Activated B cell treated with CpG ODN at 0.5 μM for 24 hours (primary cell): Measurements from ENCODE around the gene PRM3. TPM values are rescaled to one million over a fixed set of nuclear protein-coding genes. Genes with fewer than 3 reads are reported as not detected.

Experiments
- ATAC-seq: fragments of 200-7000 bp; cut with Tn5 transposase; one replicate; pipeline ENCODE4 v1.10.0; 2021; ENCODE audit warnings: low read depth, mild to moderate bottlenecking, moderate library complexity
- CTCF ChIA-PET: fragments of 350-600 bp; sonication (Branson Sonifier 250); formaldehyde crosslinking; loops from one replicate; lab custom pipeline; 2021; ENCODE audit warnings: antibody characterized with exemption; lab: Charles Lee
- POLR2A ChIA-PET: fragments of 350-600 bp; sonication (Branson Sonifier 250); formaldehyde crosslinking; loops from one replicate; lab custom pipeline; 2021; ENCODE audit warnings: antibody characterized with exemption; lab: Charles Lee
- DNase-seq: peaks from one replicate; pipeline ENCODE4 v3.0.0; 2022
- H3K27ac Mint-ChIP-seq: one replicate; pipeline ENCODE4 v1.8.0; 2020; ENCODE audit warnings: mixed read lengths
- H3K27me3 Mint-ChIP-seq: one replicate; pipeline ENCODE4 v1.8.0; 2021; ENCODE audit warnings: mixed read lengths
- H3K36me3 Mint-ChIP-seq: one replicate; pipeline ENCODE4 v1.8.0; 2021; ENCODE audit warnings: low read depth, mixed read lengths
- H3K4me1 Mint-ChIP-seq: one replicate; pipeline ENCODE4 v1.8.0; 2021; ENCODE audit warnings: mixed read lengths
- H3K4me3 Mint-ChIP-seq: one replicate; pipeline ENCODE4 v1.8.0; 2020; ENCODE audit warnings: mild to moderate bottlenecking, mixed read lengths
- H3K9me3 Mint-ChIP-seq: one replicate; pipeline ENCODE4 v1.8.0; 2020; ENCODE audit warnings: mixed read lengths
- intact Hi-C: fragments of 100-400 bp; cut with micrococcal nuclease; formaldehyde crosslinking; loops from one replicate; pipeline ENCODE4 v1.15.1; 2024
- total RNA-seq: library from RNA; stranded (reverse); gene quantifications from 2 replicates; pipeline ENCODE4 v1.2.3, GENCODE V29; 2022
- TF ChIP-seq, protein P1 (sequence below): fragments of 200-600 bp; IDR thresholded peaks from one replicate; pipeline ENCODE4 v1.8.0; 2022; ENCODE audit warnings: antibody characterized with exemption, mild to moderate bottlenecking

PRM3 gene
- total RNA-seq, 1 donor from 2014 or later, result not detected

DNA sequence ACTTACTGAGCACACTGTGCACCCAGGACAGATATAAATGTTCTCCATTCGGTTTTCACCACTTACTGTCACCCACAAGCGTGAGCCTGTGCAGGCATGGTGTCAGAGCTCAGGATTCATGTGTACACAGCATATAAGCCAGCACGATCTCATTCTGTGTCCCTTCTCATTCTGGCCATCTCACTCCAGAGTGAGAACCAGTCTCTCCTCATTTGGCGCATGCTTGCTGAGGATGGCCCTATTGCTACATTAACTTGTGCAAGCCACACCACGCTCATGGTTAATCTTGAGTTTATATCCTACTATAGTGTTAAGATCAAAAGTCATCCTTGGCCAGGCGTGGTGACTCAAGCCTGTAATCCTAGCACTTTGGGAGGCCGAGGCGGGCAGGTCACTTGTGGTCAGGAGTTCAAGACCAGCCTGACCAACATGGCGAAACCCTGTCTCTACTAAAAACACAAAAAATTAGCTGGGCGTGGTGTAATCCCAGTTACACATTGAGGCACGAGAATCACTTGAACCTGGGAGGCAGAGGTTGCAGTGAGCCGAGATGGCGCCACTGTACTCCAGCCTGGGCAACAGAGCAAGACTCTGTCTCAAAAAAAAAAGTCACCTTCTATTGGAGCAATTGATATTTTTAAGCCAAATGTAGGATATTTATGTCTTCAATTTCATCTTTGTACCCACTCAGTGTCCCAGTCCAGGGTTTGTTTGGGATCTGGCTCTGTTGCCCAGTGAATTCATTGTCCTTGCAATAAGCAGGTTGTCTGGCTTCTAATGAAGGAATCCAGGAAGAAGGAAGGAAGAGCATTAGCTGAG lies 38.3 kb downstream of the PRM3 start:
- TF ChIP-seq, protein P1, sequence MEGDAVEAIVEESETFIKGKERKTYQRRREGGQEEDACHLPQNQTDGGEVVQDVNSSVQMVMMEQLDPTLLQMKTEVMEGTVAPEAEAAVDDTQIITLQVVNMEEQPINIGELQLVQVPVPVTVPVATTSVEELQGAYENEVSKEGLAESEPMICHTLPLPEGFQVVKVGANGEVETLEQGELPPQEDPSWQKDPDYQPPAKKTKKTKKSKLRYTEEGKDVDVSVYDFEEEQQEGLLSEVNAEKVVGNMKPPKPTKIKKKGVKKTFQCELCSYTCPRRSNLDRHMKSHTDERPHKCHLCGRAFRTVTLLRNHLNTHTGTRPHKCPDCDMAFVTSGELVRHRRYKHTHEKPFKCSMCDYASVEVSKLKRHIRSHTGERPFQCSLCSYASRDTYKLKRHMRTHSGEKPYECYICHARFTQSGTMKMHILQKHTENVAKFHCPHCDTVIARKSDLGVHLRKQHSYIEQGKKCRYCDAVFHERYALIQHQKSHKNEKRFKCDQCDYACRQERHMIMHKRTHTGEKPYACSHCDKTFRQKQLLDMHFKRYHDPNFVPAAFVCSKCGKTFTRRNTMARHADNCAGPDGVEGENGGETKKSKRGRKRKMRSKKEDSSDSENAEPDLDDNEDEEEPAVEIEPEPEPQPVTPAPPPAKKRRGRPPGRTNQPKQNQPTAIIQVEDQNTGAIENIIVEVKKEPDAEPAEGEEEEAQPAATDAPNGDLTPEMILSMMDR, result no peak
- Mint-ChIP-seq H3K4me1 (peaks cover 37% of the 10 kb centered on the region), H3K36me3 (no peaks in the 10 kb centered on the region), H3K9me3 (no peaks in the 10 kb centered on the region), H3K27me3 (no peaks in the 10 kb centered on the region), H3K27ac (no peak overlapping the region), H3K4me3 (no peak overlapping the region)
- no peak for DNase-seq
- ChIA-PET CTCF (no interaction called here), POLR2A (interaction anchor here (0.6 to 1.6 kb wide), 3 partner anchors 10 to 21 kb away, joined by 3 to 5 read pairs (median 4); partner anchors contain the start of gene SOCS1)
- ATAC-seq, result no peak
- intact Hi-C loops, result no loop called here

DNA sequence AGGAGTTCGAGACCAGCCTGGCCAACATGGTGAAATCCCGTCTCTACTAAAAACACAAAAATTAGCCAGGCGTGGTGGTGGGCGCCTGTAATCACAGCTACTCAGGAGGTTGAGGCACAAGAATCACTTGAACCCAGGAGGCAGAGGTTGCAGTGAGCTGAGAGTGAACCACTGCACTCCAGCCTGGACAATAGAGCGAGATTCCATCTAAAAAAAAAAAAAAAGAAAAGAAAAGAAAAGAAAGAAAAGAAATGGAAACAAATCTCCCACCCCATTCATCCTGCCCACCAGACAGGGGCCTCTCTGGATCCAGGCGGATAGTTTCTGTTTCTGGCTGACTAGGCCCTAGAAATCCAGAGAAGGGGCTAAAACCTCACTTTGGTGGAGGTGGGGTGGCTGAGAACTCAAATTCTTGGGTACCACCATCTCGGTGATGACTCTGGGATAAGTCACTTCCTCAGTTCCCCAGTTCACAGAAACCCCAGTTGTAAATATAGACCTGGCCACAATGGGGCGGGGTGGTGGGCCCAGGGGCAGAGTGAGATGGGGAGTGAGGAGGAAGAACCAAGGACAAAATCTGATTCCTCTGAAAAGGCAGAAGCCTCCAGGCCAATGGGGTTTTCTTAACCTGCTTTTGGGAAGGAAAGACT lies 39.6 kb downstream of the PRM3 start:
- DNase-seq (no peak), ATAC-seq (no peak)
- Mint-ChIP-seq H3K27me3 (no peaks in the 10 kb centered on the region), H3K4me3 (no peak overlapping the region), H3K4me1 (peaks cover 41% of the 10 kb centered on the region), H3K36me3 (no peaks in the 10 kb centered on the region), H3K27ac (peak overlapping the region; percentile 61), H3K9me3 (no peaks in the 10 kb centered on the region)
- ChIA-PET CTCF (interaction anchor here (0.6 to 1.8 kb wide), 4 partner anchors 21 to 491 kb away, joined by 3 to 4 read pairs (median 4); no protein-coding TSS in a partner anchor), POLR2A (interaction anchor here (0.6 to 2.1 kb wide), 9 partner anchors 9 to 269 kb away, joined by 3 to 18 read pairs (median 6); no protein-coding TSS in a partner anchor)
- intact Hi-C loops, result loop anchor here (1.0 kb wide), 2 partner anchors 9 to 21 kb away; no protein-coding TSS in a partner anchor
- TF ChIP-seq, protein P1, result no peak

DNA sequence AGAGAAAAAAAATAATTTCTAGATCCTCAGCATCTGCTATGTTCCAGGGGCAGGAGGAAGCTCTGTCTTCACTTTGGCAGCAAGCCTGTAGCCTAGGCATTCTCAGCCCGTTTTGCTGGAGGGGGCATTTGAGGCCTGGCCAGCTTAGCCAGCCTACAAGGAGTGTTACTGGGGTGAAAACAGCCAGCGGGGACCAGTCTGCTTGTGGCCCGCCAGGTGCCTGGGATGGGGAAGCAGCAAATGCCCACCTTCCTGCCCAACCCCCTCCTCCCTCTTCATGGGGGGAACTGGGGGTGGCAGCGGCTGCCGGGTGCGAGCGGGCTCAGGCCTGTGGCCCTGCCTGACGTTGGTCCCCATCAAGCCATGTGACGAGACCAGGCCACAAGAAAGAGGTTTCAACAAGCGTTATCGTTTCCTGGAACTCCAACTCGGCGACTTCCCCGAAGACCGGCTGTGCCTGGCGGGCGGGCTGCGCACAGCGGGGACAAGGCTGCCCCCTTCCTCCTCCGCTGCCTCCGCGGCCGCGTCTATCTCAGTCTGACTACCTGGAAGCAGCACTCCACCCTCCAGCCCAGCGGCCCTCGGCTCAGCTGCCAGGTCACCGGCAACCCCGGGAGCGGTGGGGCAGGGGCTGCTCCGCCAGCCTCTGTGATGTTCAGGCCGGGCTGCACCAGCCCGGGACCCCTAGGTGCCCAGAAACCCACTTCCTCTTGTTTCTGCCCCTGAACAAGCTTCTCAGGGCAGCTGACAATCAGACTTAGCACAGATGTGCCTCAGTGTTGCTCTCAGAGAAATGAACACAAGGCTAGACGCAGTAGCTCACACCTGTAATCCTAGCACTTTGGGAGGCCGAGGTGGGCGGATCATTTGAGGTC lies 40.3 kb downstream of the PRM3 start:
- TF ChIP-seq, protein P1, result no peak
- intact Hi-C loops, result loop anchor here (1.0 kb wide), 2 partner anchors 8 to 22 kb away; no protein-coding TSS in a partner anchor
- ChIA-PET CTCF (interaction anchor here (0.6 to 1.8 kb wide), 6 partner anchors 10 to 492 kb away, joined by 3 to 5 read pairs (median 4); partner anchors contain the start of gene SOCS1), POLR2A (interaction anchor here (0.6 to 2.1 kb wide), 13 partner anchors 8 to 268 kb away, joined by 3 to 18 read pairs (median 5); no protein-coding TSS in a partner anchor)
- ATAC-seq, result peak; percentile 79
- Mint-ChIP-seq H3K27ac (peak overlapping the region; percentile 61), H3K9me3 (no peaks in the 10 kb centered on the region), H3K4me3 (peak overlapping the region; percentile 35), H3K36me3 (no peaks in the 10 kb centered on the region), H3K4me1 (peaks cover 46% of the 10 kb centered on the region), H3K27me3 (no peaks in the 10 kb centered on the region)
- DNase-seq, result peak; percentile 52

DNA sequence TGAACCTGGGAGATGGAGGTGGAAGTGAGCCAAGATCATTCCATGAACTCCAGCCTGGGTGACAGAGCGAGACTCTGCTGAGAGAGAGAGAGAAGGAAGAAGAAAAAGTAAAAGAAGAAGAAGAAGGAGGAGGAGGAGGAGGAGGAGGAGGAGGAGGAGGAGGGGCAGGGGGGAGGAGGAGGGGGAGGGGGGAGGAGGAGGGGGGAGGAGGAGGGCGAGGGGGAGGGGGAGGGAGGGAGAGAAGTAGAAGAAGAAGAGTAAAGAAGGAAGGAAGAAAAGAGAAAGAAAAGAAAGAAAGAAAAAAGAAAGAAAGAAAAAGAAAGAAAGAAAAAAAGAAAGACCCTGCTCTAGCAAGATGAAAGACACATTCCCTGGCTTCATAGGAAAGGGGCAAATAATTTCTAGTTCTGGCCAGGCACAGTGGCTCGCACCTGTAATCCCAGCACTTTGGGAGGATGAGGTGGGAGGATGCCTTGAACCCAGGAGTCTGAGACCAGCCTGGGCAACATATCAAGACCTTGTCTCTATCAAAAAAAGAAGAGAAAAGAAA lies 41.1 kb downstream of the PRM3 start:
- TF ChIP-seq, protein P1, result no peak
- no peak for ATAC-seq
- Mint-ChIP-seq H3K4me3 (no peak overlapping the region), H3K27me3 (no peaks in the 10 kb centered on the region), H3K27ac (peak overlapping the region; percentile 41), H3K9me3 (no peaks in the 10 kb centered on the region), H3K36me3 (no peaks in the 10 kb centered on the region), H3K4me1 (peaks cover 46% of the 10 kb centered on the region)
- intact Hi-C loops, result no loop called here
- POLR2A ChIA-PET, result interaction anchor here (0.6 to 2.1 kb wide), 9 partner anchors 8 to 267 kb away, joined by 3 to 18 read pairs (median 6); no protein-coding TSS in a partner anchor
- no peak for DNase-seq
- CTCF ChIA-PET, result interaction anchor here (1.1 to 1.3 kb wide), 3 partner anchors 9 to 23 kb away, joined by 3 to 5 read pairs (median 3); partner anchors contain the start of gene SOCS1
